ENCODE data around the gene PLAU.

- TF ChIP-seq CTCF (IDR thresholded peaks at IDR 0.05): no peak
- TF ChIP-seq EP300 (IDR thresholded peaks at IDR 0.05): no peak
Measured at GRCh38 chr10:73881221-73881919, 29.6 kb upstream of the PLAU start.

All from sigmoid colon (tissue), 4 donors.